Osteocyte (in vitro differentiated cells): ENCODE measurements around the gene IFT88. TPM values are rescaled to one million over a fixed set of nuclear protein-coding genes. Genes with fewer than 3 reads are reported as not detected.

ENCODE experiments used
- DNase-seq: peaks from one replicate; pipeline ENCODE4 v3.0.0; 2021; ENCODE audit warnings: mixed read lengths; ENCODE audit not compliant: unreplicated experiment; ENCODE audit errors: extremely low spot score
- H3K27ac Mint-ChIP-seq: one replicate; pipeline ENCODE4 v1.8.0; 2021; ENCODE audit warnings: mild to moderate bottlenecking, mixed read lengths; ENCODE audit not compliant: unreplicated experiment
- H3K27me3 Mint-ChIP-seq: one replicate; pipeline ENCODE4 v1.8.0; 2021; ENCODE audit warnings: mixed read lengths; ENCODE audit not compliant: unreplicated experiment
- H3K36me3 Mint-ChIP-seq: one replicate; pipeline ENCODE4 v1.8.0; 2021; ENCODE audit warnings: mixed read lengths; ENCODE audit not compliant: unreplicated experiment
- H3K4me1 Mint-ChIP-seq: one replicate; pipeline ENCODE4 v1.8.0; 2021; ENCODE audit warnings: mixed read lengths; ENCODE audit not compliant: unreplicated experiment
- H3K4me3 Mint-ChIP-seq: one replicate; pipeline ENCODE4 v1.8.0; 2021; ENCODE audit warnings: mild to moderate bottlenecking, moderate library complexity, mixed read lengths; ENCODE audit not compliant: unreplicated experiment
- H3K9me3 Mint-ChIP-seq: one replicate; pipeline ENCODE4 v1.8.0; 2021; ENCODE audit warnings: mixed read lengths; ENCODE audit not compliant: unreplicated experiment
- total RNA-seq: library from RNA; stranded (reverse); gene quantifications from 2 replicates; pipeline ENCODE4 v1.2.1, GENCODE V29; 2021
- TF ChIP-seq, protein P1 (sequence below): fragments of 200-600 bp; sonication (generic); IDR thresholded peaks from 2 replicates; pipeline ENCODE4 v1.5.0; 2021; ENCODE audit warnings: antibody characterized with exemption, mild to moderate bottlenecking, moderate library complexity

Gene IFT88
- total RNA-seq, 1 donor from 2014 or later, result 13.7 TPM

DNA sequence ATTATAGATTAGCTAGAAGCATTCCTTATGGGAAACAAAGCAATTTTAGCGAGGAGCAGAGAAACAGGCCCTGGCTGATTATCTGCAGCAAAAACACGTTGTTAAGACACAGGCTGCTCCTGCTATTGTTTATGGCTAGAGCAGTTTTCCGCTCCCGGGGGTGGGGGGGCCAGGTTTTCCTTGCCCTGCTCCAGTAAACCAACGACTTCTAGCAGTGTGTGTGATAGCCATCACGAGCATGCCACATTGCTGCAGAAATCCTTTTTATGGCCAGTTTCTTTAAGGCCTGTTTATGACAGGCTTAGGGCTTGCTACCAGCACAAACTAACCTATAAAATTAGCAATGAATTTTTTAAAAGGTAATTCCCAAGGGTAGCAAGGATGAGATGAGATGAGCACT lies 118.1 kb downstream of the IFT88 start:
- Mint-ChIP-seq H3K36me3 (peaks cover 8% of the 10 kb centered on the region), H3K9me3 (no peaks in the 10 kb centered on the region), H3K4me3 (no peak overlapping the region), H3K27me3 (no peaks in the 10 kb centered on the region), H3K4me1 (peaks cover 11% of the 10 kb centered on the region), H3K27ac (no peak overlapping the region)
- DNase-seq, result no peak
- TF ChIP-seq, protein P1, sequence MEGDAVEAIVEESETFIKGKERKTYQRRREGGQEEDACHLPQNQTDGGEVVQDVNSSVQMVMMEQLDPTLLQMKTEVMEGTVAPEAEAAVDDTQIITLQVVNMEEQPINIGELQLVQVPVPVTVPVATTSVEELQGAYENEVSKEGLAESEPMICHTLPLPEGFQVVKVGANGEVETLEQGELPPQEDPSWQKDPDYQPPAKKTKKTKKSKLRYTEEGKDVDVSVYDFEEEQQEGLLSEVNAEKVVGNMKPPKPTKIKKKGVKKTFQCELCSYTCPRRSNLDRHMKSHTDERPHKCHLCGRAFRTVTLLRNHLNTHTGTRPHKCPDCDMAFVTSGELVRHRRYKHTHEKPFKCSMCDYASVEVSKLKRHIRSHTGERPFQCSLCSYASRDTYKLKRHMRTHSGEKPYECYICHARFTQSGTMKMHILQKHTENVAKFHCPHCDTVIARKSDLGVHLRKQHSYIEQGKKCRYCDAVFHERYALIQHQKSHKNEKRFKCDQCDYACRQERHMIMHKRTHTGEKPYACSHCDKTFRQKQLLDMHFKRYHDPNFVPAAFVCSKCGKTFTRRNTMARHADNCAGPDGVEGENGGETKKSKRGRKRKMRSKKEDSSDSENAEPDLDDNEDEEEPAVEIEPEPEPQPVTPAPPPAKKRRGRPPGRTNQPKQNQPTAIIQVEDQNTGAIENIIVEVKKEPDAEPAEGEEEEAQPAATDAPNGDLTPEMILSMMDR, result no peak

- H3K9me3 Mint-ChIP-seq, result no peaks in the 10 kb centered on the region
- H3K36me3 Mint-ChIP-seq, result peaks cover 8% of the 10 kb centered on the region
- TF ChIP-seq, protein P1, result no peak
- peaks cover 11% of the 10 kb centered on the region for H3K4me1 Mint-ChIP-seq
- no peaks in the 10 kb centered on the region for H3K27me3 Mint-ChIP-seq
- H3K4me3 Mint-ChIP-seq, result no peak overlapping the region
- H3K27ac Mint-ChIP-seq, result no peak overlapping the region
- no peak for DNase-seq
Measured at GRCh38 chr13:20686167-20686566, 119.2 kb downstream of the IFT88 start.

GRCh38 chr13:20686863-20687579 lies 120.1 kb downstream of the IFT88 start:
- no peaks in the 10 kb centered on the region for H3K27me3 Mint-ChIP-seq
- no peak for DNase-seq
- no peak overlapping the region for H3K4me3 Mint-ChIP-seq
- H3K27ac Mint-ChIP-seq, result peak overlapping the region; percentile 25
- peaks cover 9% of the 10 kb centered on the region for H3K4me1 Mint-ChIP-seq
- TF ChIP-seq, protein P1, result no peak
- peaks cover 8% of the 10 kb centered on the region for H3K36me3 Mint-ChIP-seq
- H3K9me3 Mint-ChIP-seq, result no peaks in the 10 kb centered on the region

DNA sequence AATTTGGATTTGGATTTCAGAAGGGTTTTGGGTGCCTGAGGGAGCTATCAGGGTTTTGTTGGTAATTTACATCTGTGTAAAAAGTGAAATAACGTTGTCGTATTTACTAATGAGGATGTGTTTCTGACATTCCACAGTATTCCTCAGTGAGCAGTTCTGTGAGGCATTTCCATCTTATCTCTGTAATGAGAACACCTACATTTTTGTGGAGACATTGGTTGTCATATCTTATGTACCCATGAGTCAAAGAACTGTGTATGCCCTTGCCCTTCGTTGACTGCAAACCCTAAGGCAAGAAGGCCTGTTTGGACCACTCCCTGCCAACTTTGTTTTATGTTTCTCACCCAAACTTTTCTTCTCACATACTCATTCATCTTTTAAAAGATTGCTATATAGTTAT lies 122.3 kb downstream of the IFT88 start:
- Mint-ChIP-seq H3K4me1 (peaks cover 9% of the 10 kb centered on the region), H3K27me3 (no peaks in the 10 kb centered on the region), H3K9me3 (no peaks in the 10 kb centered on the region), H3K36me3 (peaks cover 8% of the 10 kb centered on the region), H3K27ac (no peak overlapping the region), H3K4me3 (no peak overlapping the region)
- no peak for DNase-seq
- TF ChIP-seq, protein P1, result no peak

DNA sequence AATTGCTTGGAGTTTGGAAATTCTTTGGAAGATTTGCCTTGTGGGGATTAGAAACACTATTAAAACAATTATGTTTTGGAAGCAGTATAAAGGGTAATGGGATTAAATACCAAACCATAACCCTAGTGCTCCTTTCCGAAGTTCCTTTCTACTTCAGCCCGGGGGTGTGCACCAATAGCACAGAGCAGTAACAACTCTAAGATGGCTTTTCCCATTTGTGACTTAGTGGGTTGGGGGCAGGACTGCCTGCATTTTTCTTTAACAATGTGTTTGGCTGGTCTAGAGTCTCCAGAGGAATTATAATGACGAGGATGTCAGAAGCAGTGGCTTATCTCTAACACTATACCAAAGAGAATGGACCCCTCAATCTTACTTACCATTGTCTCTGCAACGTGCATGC lies 124.7 kb downstream of the IFT88 start:
- H3K9me3 Mint-ChIP-seq, result no peaks in the 10 kb centered on the region
- H3K27ac Mint-ChIP-seq, result no peak overlapping the region
- H3K4me1 Mint-ChIP-seq, result peaks cover 5% of the 10 kb centered on the region
- no peak overlapping the region for H3K4me3 Mint-ChIP-seq
- H3K36me3 Mint-ChIP-seq, result peaks cover 6% of the 10 kb centered on the region
- no peak for DNase-seq
- TF ChIP-seq, protein P1, result no peak
- no peaks in the 10 kb centered on the region for H3K27me3 Mint-ChIP-seq
